AG20443 (cell line): ENCODE results near the gene EPB41L2.
A peak's percentile ranks its signal among the peaks of the same experiment; 100 is the strongest.
"Not testable (repeated sequence)": the region's sequence is repeated elsewhere in the genome, so short reads cannot be mapped to it uniquely, and the experiment has no call there.

Source experiments
- DNase-seq: peaks from one replicate; pipeline ENCODE4 v3.0.0; 2012; ENCODE audit warnings: low spot score, mixed read lengths

Gene EPB41L2

DNA sequence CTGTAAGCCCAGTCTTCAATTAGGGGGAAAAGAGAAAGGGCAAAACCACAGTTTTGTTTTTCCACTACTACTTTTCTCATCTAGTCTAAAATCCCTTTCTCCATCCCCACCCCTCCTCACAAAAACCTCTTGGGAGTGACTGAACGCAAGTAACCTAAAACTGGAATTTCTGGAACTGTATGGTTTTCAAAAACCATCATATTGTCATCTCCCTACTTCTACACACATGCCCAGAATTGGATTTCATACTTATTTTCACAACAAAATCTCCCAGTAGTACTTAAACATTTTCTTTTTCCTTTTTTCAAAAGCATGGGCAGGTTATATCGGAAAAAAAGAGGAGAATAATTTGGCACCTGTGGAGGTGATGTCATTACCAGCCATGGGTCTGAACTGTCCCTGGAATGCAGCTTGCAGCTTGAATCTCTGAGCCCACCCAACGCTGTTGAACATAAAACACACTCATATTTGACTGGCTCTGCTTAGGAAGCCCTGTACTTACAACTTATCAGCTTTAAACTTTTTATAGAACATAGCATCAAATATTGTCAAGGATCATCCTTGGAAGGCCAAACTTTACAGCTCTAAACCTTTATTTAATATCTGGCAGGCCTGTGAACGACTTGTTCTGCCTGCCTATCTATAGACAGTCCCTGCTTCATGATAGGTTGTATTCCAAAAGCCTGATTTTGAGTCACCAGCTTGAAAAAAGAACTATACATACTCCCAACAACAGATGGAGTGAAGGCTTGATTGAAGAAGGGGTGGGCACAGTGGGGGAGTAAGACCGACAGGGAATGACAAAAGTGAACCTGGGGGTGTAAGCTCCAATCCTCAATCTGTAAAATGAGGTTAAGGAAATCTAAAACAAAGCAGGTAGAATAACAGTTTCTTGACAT lies 59.3 kb downstream of the EPB41L2 start:
- no peak for DNase-seq

DNA sequence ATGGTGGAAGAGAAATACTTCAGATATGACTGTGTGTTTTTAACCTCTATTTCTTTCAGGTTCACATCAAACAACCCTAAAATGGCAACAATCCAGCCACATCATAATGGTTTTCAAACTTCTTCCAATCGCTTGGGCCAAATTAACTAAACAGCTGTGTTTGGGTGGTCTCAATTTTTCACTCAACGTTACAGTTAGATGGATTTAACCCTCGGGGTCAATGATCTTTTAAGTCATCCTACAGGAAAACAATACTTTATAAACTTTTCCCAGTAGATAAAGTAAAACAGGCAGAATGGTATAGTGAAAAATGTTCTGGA lies 60.4 kb downstream of the EPB41L2 start:
- no peak for DNase-seq

DNA sequence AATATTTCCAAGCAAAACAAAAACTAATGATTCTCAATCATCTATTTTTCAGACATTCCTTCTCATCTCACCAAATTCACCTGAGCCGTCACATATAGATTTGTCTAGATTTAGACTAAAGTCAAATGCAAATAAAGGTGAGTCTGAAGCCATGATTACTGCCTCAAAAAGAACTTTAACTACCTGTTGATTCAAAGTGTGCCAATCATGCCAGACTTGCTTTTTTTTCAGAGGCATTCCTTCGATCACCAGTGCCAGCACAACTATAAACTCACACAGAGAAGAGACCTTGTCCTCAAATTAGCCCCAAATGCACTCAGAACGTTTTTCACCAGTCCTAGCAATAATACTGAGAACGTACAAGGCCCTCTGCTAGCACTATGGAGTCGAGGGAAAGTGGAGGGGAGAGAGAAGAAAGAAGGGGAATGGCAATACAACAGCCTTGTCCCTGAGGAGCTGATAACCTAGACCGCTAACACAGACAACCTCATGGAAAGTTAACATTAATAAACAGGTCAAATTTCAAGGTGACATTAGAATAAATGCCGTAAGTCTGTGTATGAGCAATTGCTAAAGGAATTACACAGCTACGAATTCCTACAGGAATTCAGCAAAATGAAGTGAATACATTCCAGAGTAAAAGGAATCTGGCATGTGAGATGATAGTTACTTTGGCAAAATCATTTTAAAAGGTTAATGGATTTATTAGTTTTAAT lies 60.9 kb downstream of the EPB41L2 start:
- no peak for DNase-seq

DNA sequence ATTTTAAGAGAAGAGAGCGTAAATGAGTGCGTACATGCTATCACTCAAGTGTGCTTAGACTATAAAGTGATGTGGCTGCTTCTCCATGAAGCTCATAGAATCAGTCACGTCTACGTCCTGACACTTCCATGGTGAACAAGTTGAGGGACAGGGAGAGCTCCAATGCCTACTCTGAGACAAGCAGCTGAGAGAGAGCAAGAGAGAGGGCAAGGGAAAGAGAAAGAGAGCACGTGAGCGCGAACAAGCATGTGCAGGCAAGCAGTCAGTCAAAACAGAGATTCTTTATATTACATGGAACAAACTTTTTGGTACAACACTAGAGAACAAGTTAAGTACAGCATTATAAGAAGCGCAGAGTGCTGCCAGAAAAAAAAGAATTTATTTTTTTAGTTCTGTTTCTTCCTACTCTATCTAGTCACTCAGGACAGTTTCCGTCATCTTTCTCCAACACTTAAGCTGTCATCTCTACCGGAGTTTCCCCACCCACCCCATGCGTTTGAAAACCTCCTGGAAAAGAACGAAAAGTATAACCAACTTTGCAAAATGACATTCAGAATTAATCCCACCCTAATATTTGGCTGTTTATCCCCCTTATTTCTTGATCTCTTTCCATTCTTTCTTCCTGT lies 61.8 kb downstream of the EPB41L2 start:
- DNase-seq = no peak

DNA sequence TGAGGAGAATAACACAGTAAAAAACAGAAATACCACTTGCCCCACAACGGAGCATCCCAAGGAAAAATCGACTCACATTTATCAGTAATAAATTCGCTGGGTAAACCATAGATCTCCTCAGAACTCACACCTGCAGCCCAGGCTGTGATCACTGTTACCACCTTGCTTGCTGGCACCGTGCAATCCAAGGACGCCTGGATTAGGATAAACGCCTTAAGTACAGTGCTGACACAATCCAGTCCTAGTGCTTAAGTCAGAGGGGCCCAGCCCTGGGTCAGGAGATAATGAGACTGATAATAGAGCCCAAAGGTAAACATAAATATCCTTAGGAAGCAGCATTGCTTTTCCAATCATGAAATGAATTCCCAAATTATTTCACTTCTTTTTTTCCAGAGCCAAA lies 62.5 kb downstream of the EPB41L2 start:
- DNase-seq = no peak

DNA sequence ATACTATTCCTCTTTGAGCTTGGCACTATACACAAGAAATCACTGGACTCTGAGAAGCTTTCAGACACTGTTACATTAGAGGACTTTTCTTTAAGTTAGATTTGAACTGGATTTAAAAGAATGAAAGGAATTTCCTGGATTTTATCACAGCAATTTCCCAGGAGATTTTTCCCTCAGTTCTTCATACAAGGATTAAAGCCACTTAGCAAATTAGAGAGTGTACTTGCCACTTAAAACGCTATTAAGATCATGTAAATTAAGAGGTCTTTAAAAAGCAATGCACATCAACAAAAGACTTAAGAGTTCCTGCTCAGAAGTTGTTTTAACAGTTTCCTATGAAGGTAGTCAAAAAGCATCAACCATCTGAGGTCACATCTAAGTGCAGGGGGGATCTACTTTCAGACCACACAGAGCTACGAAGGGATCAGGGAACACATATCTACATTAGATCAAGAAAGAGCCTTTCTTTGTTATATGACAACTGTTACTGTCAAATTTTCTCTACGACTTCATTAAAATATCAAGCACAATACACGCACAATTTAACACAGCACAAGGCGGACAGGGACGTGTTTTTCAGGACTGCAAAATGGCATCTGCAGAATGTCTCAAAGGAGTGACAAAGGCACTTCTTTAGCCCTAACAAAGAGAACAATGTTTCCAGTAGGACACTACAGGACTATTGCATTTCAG lies 65.8 kb downstream of the EPB41L2 start:
- DNase-seq = peak; percentile 20

DNA sequence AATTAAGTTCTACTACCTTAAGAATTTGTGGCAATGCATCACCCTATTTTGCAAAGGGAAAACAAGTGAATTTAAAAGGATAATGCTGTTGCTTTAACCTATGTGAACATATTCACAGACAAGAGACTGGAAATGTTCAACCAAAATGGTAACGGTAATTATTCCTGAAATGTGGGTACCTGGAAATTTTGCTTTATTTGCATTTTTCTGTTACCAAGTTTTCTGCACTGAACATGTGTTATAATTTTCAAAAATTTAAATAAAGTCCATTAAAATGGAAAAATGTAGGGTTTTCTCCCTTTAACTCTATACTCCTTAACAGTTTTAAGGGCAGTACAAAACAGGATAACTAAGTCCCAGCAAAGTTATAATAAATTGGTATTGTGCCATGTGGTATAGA lies 66.4 kb downstream of the EPB41L2 start:
- no peak for DNase-seq

DNA sequence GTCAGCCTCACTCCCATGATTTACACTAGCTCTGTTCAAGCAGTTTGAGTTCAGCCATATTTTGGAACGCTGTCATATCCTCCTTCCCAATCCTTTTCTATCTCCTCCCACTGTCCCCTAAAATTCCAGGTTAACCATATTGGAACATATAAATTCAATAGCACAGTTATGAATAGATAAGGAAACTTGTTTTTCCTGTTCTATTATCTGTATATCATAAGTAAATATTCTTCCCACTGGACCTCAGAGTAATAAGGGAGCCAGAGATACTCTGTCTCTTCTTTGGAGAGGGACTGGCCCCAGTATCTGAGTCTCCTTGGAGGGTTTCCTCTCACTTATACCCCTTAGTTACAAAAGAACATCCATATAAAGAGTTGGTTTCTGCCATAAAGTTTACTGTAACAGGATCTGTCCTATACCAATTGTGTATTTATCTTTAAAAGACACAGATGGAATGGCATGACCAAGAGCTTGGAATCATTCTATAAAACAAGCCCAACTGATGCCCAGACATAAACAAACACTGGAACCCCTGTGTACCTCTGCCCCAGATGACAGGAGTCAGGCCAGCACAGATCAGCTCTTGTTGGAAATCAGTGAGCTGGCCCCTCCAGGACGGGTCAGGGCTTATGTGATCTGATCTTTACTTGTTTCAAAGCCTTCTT lies 67.1 kb downstream of the EPB41L2 start:
- no peak for DNase-seq

DNA sequence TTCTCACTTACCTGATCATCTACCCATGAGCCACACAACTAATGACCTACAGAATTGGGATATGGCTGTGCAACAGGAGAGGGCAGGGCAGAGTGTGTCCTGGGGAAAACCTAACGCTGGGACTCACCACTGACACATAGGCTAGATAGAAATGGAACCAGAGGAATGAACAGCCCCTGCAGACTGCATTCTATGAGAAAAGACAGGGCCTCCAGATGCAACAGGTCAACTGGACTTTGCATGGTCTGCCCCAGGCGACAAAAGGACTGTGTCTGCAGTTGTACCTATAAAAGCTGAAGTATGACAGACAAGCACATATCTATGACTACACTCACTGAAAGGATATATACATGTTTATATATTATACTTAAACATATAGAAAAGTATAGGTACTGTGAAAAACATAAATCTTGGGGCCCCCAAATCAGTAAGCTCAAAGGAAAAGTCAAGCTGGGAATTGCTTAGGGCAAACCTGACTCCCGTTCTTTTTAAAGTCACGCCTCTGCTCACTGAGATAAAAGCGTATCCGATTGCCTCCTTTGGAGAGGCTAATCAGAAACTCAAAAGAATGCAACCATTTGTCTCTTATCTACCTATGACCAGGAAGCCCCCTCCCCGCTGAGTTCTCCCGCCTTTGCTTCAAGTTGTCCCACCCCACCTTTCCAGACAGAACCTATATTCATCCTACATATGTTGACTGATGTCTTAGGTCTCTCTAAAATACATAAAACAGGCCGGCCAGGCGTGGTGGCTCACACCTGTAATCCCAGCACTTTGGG lies 68.5 kb downstream of the EPB41L2 start:
- DNase-seq = no peak

DNA sequence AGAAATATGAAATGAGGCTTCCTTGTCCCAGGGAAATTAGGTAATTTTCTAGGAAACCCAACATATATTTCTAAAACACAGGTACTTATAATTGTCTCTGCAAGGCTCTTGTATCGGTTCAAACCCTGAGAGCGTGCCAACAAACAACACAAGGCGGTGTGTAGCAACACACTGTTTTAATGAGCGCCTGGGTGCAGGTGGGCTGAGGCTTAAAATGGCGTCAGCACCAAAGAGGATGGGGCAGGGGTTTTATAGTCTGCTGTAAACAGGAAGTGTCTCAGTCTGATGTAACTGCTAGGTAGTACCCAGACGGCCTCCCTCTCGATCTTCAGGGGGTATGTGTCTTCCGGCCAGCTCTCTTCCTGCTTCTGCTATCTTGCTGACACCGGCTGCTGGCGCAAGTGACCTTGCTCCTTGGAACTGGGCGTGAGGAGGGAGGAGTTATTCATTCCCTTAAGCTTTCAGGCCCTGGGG lies 69.7 kb downstream of the EPB41L2 start:
- no peak for DNase-seq

DNA sequence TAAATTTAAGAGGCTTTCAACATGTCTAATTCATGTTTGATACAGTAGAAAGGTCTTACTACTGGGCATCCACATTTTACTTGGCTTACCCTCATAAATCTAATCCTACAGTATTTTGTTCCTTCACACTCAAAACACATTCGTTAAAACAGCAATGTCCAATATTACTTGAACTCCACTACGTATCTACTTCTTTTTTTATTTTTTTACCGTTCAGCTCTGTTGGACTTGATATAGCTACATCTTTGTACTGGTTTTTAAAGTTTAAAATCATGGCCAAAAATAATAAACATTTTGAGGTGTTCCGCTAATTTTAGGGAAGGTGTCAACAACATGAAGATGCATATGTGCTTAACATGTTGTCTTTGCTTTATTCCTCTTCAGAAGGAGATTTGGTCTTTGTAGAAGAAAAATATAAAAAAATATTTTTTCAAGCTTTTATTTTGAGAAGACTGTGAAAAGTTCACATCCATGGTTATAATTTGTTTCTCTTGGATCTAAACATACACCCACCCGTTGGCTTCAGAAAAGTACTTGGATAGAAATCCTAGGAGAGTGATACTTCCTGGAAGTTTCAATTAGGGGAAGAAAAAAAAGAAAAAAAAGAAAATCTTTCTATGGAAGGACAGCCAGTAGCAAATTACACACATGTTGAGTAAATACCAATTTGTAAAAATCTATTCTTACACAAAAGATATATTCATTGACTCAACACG lies 71.5 kb downstream of the EPB41L2 start:
- no peak for DNase-seq

DNA sequence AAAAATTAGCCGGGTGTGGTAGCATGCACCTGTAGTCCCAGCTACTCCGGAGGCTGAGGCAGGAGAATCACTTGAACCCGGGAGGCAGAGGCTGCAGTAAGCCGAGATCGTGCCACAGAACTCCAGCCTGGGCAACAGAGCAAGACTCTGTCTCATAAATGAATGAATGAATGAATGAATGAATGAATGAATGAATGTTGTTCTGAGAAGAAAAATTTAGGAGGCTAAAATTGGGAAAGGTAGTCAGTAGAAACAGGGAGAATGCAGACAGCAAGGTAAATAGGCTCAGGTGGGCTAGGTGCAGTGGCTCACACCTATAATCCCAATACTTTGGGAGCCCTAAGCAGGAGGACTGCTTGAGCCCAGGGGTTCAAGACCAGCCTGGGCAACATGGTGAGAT lies 75.5 kb downstream of the EPB41L2 start:
- not testable (repeated sequence) for DNase-seq

DNA sequence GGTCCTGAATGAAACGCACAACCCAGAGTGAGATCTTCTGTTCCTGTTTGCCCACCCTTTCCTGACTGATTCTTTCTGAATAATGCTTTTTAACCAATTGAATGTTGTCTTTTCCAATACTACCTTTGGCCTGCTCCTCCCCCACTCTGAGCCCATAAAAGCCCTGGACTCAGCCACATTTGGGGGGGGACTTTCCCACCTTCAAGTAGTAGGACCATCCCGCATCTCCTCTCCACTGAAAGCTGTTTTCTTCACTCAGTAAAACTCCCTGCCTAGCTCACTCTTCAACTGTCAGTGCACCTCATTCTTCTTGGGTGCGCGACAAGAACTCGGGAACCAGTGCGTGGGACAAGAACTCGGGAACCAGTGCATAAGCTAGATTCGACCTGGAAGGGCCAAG lies 77.9 kb downstream of the EPB41L2 start:
- no peak for DNase-seq

DNA sequence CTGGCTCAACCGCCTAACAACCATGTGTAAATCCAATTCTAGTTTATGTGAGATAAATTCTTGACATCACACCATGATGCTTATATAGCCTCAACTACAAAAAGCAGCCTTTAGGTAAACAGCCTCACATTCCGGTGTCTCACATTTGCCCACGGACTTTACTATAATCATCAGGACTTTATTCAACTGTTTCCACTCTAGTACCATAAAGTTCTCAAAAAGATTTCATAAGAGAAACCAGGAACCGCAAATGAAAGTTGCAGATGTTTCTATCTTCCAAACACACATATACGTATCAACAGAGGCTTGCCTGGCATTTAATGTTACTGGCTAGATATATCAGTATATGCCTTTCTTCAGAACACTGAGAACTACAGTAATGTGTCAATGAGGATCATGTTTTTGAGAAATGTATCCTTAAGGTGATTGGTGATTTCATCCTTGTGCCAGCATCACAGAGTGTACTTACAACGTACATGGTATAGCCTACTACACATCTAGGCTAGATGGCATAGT lies 80.0 kb downstream of the EPB41L2 start:
- DNase-seq = no peak

DNA sequence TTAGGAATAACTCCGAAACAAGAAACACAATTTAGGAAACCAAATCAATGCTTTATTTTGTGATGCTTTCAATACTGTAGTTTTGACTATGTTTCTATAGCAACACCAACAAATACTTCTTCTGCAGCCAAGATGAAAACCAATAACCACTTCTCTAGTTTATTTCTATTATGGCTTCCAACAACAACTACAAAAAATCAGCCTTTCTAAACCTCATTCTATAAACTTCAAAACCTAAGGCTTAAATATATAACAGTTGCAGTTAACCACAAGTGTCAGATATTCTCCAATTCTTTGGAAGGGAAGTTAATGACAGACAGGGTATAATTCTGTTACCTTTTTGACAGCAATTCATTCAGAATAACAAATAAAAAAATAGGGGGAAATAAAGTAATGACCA lies 80.9 kb downstream of the EPB41L2 start:
- no peak for DNase-seq

DNA sequence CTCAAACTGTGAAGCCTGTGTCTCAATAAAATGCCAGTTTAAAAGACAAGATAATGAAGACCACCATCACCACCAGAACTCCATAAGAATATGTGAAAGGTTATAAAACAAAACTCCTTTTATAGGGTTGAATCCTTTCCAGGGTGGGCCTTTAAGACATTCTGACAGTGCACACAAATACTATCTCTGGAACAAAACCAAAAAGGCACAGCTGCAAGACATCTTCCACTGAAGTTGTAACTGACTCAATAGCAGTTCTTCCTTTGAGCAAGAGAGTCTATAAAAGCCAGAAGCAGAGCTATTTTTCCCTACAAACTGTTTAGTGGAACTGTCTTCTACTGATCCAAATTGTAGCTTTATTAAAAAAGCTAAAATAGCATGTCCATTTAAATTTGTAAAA lies 81.6 kb downstream of the EPB41L2 start:
- peak; percentile 22 for DNase-seq

DNA sequence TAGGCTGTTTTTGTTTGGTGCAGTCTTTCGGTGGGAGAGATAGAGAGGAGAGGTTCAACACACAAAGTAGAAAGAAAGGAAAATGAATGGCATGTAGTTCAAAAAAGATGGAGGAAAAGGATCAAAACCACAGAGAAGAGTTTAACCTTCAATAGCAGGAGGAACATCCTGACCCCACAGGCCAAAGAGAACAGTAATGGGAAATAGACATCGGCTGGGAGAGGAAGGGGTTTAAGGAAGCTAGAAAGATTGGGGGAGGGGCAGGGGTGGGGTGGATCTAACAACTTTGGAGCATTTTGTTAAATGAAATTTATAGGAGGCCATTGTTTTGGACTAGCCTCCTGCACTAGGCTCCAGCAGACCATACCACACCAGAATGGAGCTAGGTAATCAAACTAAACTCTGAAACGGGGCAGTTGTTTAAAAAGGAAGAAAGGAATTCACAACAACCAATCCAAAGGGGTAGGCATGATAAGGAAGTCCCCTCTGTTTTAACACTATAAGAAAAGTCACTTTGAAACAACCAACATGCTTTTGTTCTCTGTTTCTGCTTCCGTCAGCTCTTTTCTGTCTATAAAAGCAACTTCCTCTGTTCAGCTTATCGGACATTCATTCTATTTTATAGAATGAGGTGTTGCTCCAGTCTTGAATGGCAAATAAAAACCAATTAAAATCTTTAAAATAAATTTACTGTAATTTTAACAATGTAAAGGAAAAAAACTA lies 82.6 kb downstream of the EPB41L2 start:
- DNase-seq = no peak

DNA sequence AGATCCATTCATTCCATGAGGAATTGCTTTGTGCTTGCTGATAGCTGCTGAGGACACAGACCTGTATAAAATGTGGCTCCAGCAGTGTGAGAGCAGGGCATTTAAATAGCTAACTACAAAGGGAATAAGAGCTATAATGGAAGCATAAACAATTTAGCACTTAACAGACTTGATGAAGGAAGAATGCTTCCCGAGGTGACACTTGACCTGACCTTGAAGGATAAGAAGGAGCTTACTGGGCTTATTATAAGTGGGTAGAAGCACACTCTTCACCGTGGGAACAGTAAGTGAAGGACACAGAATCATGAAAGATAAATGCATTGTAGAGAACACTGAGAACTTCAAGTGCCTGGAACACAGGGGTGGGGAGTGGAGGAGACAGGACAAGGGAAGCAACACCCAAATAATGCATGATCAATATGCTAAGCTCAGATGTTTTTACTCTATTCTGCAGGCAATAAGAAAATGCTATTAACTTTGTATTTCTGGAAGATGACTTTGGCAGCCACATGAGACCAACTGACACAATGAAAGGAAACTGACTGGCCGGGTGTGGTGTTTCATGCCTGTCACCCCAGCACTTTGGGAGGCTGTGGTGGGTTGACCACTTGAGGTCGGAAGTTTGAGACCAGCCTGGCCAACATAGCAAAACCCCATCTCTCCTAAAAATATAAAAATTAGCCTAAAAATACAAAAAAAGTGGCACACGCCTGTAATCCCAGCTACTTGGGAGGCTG lies 84.2 kb downstream of the EPB41L2 start:
- no peak for DNase-seq

DNA sequence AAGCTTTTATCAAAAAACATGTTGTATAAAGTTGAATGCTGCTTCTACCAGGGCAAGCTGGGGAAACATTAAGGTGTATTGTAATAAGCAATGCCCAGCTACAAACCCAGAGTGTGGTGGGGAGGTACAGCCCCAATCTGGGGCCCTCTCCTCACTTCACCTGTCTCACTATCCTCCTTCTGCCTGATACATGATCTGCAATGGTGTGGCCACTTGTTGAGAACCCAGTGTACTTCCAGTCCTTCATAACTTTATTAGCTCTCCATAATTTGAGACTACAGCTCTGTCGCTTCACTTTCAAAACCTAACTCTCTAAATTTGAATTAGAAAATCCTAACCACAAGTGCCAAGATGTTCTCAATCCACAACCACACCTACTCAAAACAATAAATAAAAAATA lies 84.9 kb downstream of the EPB41L2 start:
- DNase-seq = no peak
